Fibroblast of mammary gland (primary cell): ENCODE measurements around the gene FOXK1.
A peak's percentile ranks its signal among the peaks of the same experiment; 100 is the strongest.

ENCODE experiments used
- DNase-seq: peaks from one replicate; pipeline ENCODE4 v3.0.0-alpha.2; 2010; ENCODE audit warnings: low read depth
- H3K4me3 ChIP-seq: 2 replicates; pipeline ENCODE4 v1.5.1; 2011; ENCODE audit warnings: low read depth, mild to moderate bottlenecking, low read length, moderate library complexity; ENCODE audit not compliant: control insufficient read depth
- CTCF ChIP-seq: conservative IDR thresholded peaks from 2 replicates; pipeline ENCODE4 v1.5.1; 2011; ENCODE audit warnings: low read depth, low read length, inconsistent platforms; ENCODE audit not compliant: control insufficient read depth, insufficient read depth

The FOXK1 gene

GRCh38 chr7:4707980-4708411 is 25.9 kb downstream of the FOXK1 start:
- no peak for TF ChIP-seq CTCF
- no peak for DNase-seq
- no peak overlapping the region for H3K4me3 ChIP-seq

DNA sequence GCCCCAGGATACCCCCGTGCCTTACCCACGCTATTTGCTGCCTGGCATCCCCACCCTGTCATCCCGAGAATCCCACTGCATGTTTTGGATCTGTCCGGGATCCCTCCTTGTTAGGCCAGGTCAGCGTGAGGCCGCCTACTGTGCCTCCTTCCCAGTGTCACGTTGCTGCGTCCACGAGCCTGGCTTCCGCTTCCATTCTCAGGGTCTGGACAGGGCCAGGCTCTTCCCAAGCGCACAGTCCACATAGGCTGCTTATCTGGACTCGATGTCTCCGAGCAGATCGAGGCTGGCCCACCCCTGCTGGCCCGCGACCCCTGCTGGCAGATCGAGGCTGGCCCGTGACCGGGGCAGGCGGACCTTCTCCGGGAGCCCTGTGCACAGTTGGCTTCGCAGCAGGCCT is 27.1 kb downstream of the FOXK1 start:
- DNase-seq, result no peak
- TF ChIP-seq CTCF, result no peak

GRCh38 chr7:4711093-4711492 is 29.0 kb downstream of the FOXK1 start:
- no peak overlapping the region for H3K4me3 ChIP-seq
- DNase-seq, result no peak
- no peak for TF ChIP-seq CTCF

More for the DNA sequence above, 27.1 kb downstream of the FOXK1 start:
- H3K4me3 ChIP-seq, result no peak overlapping the region

DNA sequence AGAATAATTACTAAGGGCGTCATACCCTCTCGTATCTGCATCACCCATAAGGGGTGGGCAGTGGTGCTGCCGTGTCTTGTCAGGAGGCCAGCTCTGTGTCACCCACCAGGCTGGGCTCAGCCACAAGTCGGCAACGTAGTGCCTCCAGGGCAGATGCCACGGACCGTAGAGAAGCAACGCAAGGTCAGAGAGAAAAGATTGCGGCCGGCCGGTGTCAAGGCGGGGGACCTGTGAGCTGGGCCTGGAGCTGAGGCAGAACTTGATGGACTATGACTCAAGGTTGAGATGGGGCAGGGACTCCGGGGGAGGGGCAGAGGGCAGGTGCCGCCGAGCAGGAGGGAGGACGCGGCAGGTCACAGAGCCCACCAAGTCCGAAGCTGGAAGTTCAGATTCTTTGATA is 29.5 kb downstream of the FOXK1 start:
- no peak for TF ChIP-seq CTCF
- no peak overlapping the region for H3K4me3 ChIP-seq
- DNase-seq, result no peak

- peak; percentile 78 for DNase-seq
- no peak overlapping the region for H3K4me3 ChIP-seq
- TF ChIP-seq CTCF, result no peak
Measured at GRCh38 chr7:4712281-4713182, 30.4 kb downstream of the FOXK1 start.

DNA sequence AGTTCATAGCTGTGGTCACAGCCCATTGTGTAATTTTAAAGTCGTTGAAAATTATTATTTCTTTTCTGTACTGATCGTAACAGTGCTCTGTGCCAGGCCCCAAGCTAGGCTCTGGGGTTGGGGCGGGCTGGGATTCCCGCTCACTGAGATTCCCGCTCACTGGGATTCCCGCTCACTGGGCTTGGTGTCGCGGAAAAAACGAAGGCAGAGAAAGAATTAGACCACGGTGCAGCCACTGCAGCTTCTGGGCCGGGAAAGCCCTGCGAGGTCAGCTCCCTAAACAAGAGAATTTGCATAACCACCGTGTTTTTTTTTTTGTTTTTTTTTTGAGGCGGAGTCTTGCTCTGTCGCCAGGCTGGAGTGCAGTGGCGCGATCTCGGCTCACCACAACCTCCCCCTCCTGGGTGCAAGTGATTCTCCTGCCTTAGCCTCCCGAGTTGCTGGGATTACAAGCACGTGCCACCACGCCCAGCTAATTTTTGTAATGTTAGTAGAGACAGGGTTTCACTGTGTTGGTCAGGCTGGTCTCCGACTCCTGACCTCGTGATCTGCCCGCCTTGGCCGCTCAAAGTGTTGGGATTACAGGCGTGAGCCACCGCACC is 31.2 kb downstream of the FOXK1 start:
- peak; percentile 78 for DNase-seq
- no peak overlapping the region for H3K4me3 ChIP-seq
- TF ChIP-seq CTCF, result no peak
